GM12878 (cell line): ENCODE measurements around the gene DCUN1D3. TPM values are rescaled to one million over a fixed set of nuclear protein-coding genes. Genes with fewer than 3 reads are reported as not detected.

Experiments used
- ATAC-seq: fragments of 200-7000 bp; cut with Tn5 transposase; 3 replicates; pipeline ENCODE4 v1.9.1; 2020; ENCODE audit warnings: mild to moderate bottlenecking, moderate library complexity
- BruUV-seq: library from RNA; stranded (reverse); fragments of 400-500 nt; replicated peaks from 2 replicates; lab custom pipeline; 2021; lab: Mats Ljungman, UMichigan
- CTCF ChIA-PET: fragments of 300-600 bp; sonication (Branson Sonifier 250); formaldehyde crosslinking; extraction: SDS; loops from one replicate; lab custom pipeline; 2021; ENCODE audit warnings: inconsistent platforms; lab: Yijun Ruan, JAX
- POLR2A ChIA-PET: fragments of 350-600 bp; formaldehyde crosslinking; extraction: SDS; loops from one replicate; lab custom pipeline; 2021; ENCODE audit warnings: inconsistent platforms; lab: Charles Lee
- RAD21 ChIA-PET: fragments of 300-600 bp; sonication (Branson Sonifier 250); formaldehyde crosslinking; loops from one replicate; lab custom pipeline; 2023; ENCODE audit warnings: antibody characterized with exemption; ENCODE audit not compliant: unreplicated experiment; lab: Charles Lee
- SMC1A ChIA-PET: fragments of 300-600 bp; sonication (Branson Sonifier 250); formaldehyde crosslinking; loops from one replicate; lab custom pipeline; 2023; ENCODE audit not compliant: unreplicated experiment, uncharacterized antibody; lab: Charles Lee
- DNase-seq: peaks from one replicate; pipeline ENCODE4 v3.0.0-alpha.2; 2011; ENCODE audit warnings: low read depth, low spot score
- FAIRE-seq: peaks from 3 replicates; lab custom pipeline; 2011; peaks lifted over from hg19 to GRCh38; lab: Jason Lieb, UNC
- H2AFZ ChIP-seq: 2 replicates; pipeline ENCODE4 v1.6.0; 2011; ENCODE audit warnings: low read depth, low read length, control low read depth; ENCODE audit not compliant: control insufficient read depth
- H3K27ac ChIP-seq: 2 replicates; pipeline ENCODE4 v1.5.1; 2011; ENCODE audit warnings: control low read depth; ENCODE audit not compliant: control insufficient read depth, insufficient read depth
- H3K27me3 ChIP-seq, 2 experiments: replicated peaks in 1 of 2; 2 replicates each; pipeline versions ENCODE4 v1.6.0 to v1.6.1; 2011; ENCODE audit warnings: low read length in 1 of 2; ENCODE audit not compliant: control insufficient read depth in 2 of 2, insufficient read depth in 2 of 2
- H3K36me3 ChIP-seq, 2 experiments: 2 replicates each; pipeline ENCODE4 v1.5.1; 2011; ENCODE audit warnings: low read length in 1 of 2; ENCODE audit not compliant: control insufficient read depth in 2 of 2, insufficient read depth in 2 of 2
- H3K4me1 ChIP-seq: 2 replicates; pipeline ENCODE4 v1.6.1; 2011; ENCODE audit warnings: mild to moderate bottlenecking, low read length, moderate library complexity, mixed read lengths; ENCODE audit not compliant: control insufficient read depth, insufficient read depth
- H3K4me2 ChIP-seq: 2 replicates; pipeline ENCODE4 v1.6.0; 2011; ENCODE audit warnings: control low read depth; ENCODE audit not compliant: control insufficient read depth, insufficient read depth
- H3K4me3 ChIP-seq: fragments of 200-600 bp; sonication (generic); 2 replicates; pipeline ENCODE4 v1.5.1; 2016
- H3K79me2 ChIP-seq: 2 replicates; pipeline ENCODE4 v1.6.0; 2011; ENCODE audit warnings: low read length; ENCODE audit not compliant: control insufficient read depth, insufficient read depth
- H3K9ac ChIP-seq: 2 replicates; pipeline ENCODE4 v1.8.0; 2011; ENCODE audit warnings: low read length, control low read depth, mixed read lengths; ENCODE audit not compliant: control insufficient read depth, insufficient read depth
- H3K9me3 ChIP-seq: replicated peaks from 3 replicates; pipeline ENCODE4 v1.5.1; 2011; ENCODE audit warnings: mild to moderate bottlenecking, low read length; ENCODE audit not compliant: control insufficient read depth, insufficient read depth
- H4K20me1 ChIP-seq: 2 replicates; pipeline ENCODE4 v1.6.0; 2011; ENCODE audit not compliant: control insufficient read depth, insufficient read depth
- ASH2L ChIP-seq: fragments of 300-600, 200-600 bp; sonication (generic); IDR thresholded peaks from 2 replicates; pipeline ENCODE4 v1.6.1; 2017; ENCODE audit warnings: low read depth, mild to moderate bottlenecking, borderline replicate concordance
- BACH1 ChIP-seq: fragments of 450-650 bp; IDR thresholded peaks from 2 replicates; pipeline ENCODE4 v1.6.1; 2017; ENCODE audit warnings: mild to moderate bottlenecking, borderline replicate concordance
- CBX3 ChIP-seq: fragments of 200-600 bp; sonication (generic); IDR thresholded peaks from 2 replicates; pipeline ENCODE4 v1.6.1; 2016; ENCODE audit warnings: low read depth, borderline replicate concordance
- EGR1 ChIP-seq, 2 experiments: IDR thresholded peaks; 1 replicate in 1 of 2; 2 replicates in 1 of 2; pipeline ENCODE4 v1.6.1; 2011 to 2012; ENCODE audit warnings: low read depth in 2 of 2, low read length in 2 of 2, borderline replicate concordance in 1 of 2, mild to moderate bottlenecking in 1 of 2, moderate library complexity in 1 of 2
- EP300 ChIP-seq, 2 experiments: fragments of 150-350 bp in 1 of 2; IDR thresholded peaks; 2 replicates each; pipeline ENCODE4 v1.6.1; 2011 to 2012; ENCODE audit warnings: low read depth in 2 of 2, low read length in 2 of 2, borderline replicate concordance in 1 of 2, improper control_type of control experiment in 1 of 2, inconsistent platforms in 1 of 2; ENCODE audit not compliant: control insufficient read depth in 1 of 2
- ESRRA ChIP-seq: IDR thresholded peaks from 2 replicates; pipeline ENCODE4 v1.6.1; 2012; ENCODE audit warnings: mild to moderate bottlenecking, low read length, improper control_type of control experiment
- PAX8 ChIP-seq: fragments of 450-650 bp; IDR thresholded peaks from 2 replicates; pipeline ENCODE4 v1.6.1; 2017; ENCODE audit warnings: mild to moderate bottlenecking, moderate library complexity
- PML ChIP-seq: IDR thresholded peaks from 2 replicates; pipeline ENCODE4 v1.6.1; 2012; ENCODE audit warnings: low read length, inconsistent platforms
- RBBP5 ChIP-seq: fragments of 200-600 bp; sonication (generic); conservative IDR thresholded peaks from 2 replicates; pipeline ENCODE4 v1.6.1; 2016
- RELA ChIP-seq: fragments of 450-650 bp; IDR thresholded peaks from 2 replicates; pipeline ENCODE4 v1.8.0; 2014; ENCODE audit warnings: borderline replicate concordance; ENCODE audit not compliant: partially characterized antibody
- SP1 ChIP-seq: IDR thresholded peaks from one replicate; pipeline ENCODE4 v1.6.1; 2011; ENCODE audit warnings: low read depth, low read length
- SPI1 ChIP-seq: IDR thresholded peaks from 2 replicates; pipeline ENCODE4 v1.6.1; 2011; ENCODE audit warnings: low read depth, mild to moderate bottlenecking, low read length, moderate library complexity, borderline replicate concordance; ENCODE audit not compliant: insufficient read depth
- SREBF2 ChIP-seq: IDR thresholded peaks from 2 replicates; pipeline ENCODE4 v1.6.1; 2012; ENCODE audit warnings: mild to moderate bottlenecking, low read length
- SRF ChIP-seq, 2 experiments: IDR thresholded peaks; 2 replicates each; pipeline ENCODE4 v1.6.1; 2011; ENCODE audit warnings: low read depth in 2 of 2, low read length in 2 of 2, mild to moderate bottlenecking in 1 of 2, moderate library complexity in 1 of 2
- WRNIP1 ChIP-seq: IDR thresholded peaks from 2 replicates; pipeline ENCODE4 v1.6.1; 2011; ENCODE audit warnings: low read depth, low read length, improper control_type of control experiment, borderline replicate concordance
- ZNF274 ChIP-seq: IDR thresholded peaks from one replicate; pipeline ENCODE4 v1.8.0; 2011; ENCODE audit not compliant: insufficient read length, insufficient read depth
- ZNF384 ChIP-seq: IDR thresholded peaks from 2 replicates; pipeline ENCODE4 v1.6.1; 2012; ENCODE audit warnings: low read depth, mild to moderate bottlenecking, low read length, improper control_type of control experiment, borderline replicate concordance
- WGBS: methylation state at CpG from one replicate; pipeline ENCODE4 v1.1.6; 2016; ENCODE audit warnings: low lambda C conversion rate; ENCODE audit not compliant: insufficient replicate concordance, insufficient coverage; ENCODE audit errors: missing lambda C conversion rate; 5-methylcytosine and 5-hydroxymethylcytosine counted together
- in situ Hi-C: fragments of 300-500 bp; cut with MboI; formaldehyde crosslinking; loops from 9 replicates; pipeline ENCODE4 v1.14.3; 2018; ENCODE audit warnings: mixed read lengths
- intact Hi-C: fragments of 100-400 bp; cut with micrococcal nuclease; formaldehyde crosslinking; loops from one replicate; pipeline ENCODE4 v1.14.2; 2022; ENCODE audit not compliant: unreplicated experiment
- polyA plus RNA-seq, 11 experiments: library from polyadenylated mRNA; depleted of rRNA in 4 of 11; unstranded in 6 of 11; stranded (reverse) in 5 of 11; fragments of >200 nt; fragmentation: Nextera tagmentation in 4 of 11; fragmentation: Illumina TruSeq in 1 of 11; extraction: Ambion mirVana in 4 of 11; extraction: Trizol in 1 of 11; gene quantifications; 1 replicate in 1 of 11; 2 replicates in 10 of 11; pipeline versions ENCODE4 v1.2.1 to v1.2.3, GENCODE V29; 2011 to 2016; ENCODE audit warnings: inconsistent platforms in 2 of 11, missing spikeins in 2 of 11, low read depth in 1 of 11
- total RNA-seq, 4 experiments: library from RNA; depleted of rRNA in 3 of 4; stranded (reverse); fragments of >200 nt in 3 of 4; fragmentation: Illumina TruSeq in 1 of 4; extraction: Trizol in 1 of 4; gene quantifications; 2 replicates each; pipeline versions ENCODE4 v1.2.1 to v1.2.3, GENCODE V29; 2013 to 2021
- TF ChIP-seq, protein P1 (sequence below): fragments of 450-650 bp; IDR thresholded peaks from 2 replicates; pipeline ENCODE4 v1.6.1; 2017; ENCODE audit warnings: mild to moderate bottlenecking, low read depth, inconsistent platforms; ENCODE audit not compliant: poor library complexity, severe bottlenecking
- TF ChIP-seq, protein P2 (sequence below): fragments of 450-650 bp; conservative IDR thresholded peaks from 2 replicates; pipeline ENCODE4 v1.6.1; 2017; ENCODE audit warnings: mild to moderate bottlenecking, moderate library complexity

DCUN1D3 gene
- total and polyA plus RNA-seq, 10 of the 15 experiments (the other 5 are each of a cell fraction or from before 2014, with no cell fraction given), result 0.47 to 4.5 (median 1.9) TPM

DNA sequence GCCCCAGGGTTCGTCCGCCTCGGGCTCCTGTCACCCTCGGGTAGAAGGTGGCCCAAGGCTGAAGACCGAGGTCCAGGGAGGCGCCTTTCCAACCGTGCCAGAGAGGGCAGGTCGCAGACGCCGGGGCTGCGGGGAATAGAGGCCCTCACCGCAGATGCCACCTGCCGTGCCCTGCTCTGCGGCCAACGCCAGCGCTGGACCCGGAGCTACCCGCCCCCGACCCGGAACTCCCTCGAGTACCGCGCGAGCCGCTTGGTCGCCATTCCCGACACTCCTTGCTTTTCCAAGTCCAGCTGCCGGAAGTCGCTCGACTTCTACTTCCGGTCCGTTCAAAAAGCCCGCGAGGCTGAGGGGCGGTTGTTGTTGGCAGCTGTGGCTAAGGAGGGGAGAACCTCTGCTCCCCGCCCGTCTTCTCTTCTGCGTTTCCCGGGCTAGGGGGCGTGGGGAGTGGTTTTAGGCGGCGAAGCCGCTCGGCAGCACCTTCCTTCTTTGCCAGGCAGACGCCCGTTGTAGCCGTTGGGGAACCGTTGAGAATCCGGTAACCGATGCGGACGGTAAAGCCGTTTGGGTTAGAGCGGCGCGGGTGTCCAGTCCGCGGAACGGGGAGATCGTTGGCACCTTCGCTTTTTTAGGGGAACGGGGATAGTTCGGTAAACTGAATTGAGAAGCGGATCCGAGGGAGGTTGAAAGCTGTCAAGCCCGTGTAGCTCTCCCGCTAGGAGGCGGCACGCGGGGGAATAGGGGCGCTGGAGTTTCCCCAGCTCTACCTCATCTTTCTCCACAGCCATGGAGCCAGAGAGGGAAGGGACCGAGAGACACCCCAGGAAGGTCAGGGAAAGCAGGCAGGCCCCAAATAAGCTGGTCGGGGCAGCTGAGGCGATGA, 93.7 kb downstream of the DCUN1D3 start, which contains the start of the genes ERI2 and REXO5:
TSS of gene ERI2 (minus strand) at position 305 of the 883 bp plus-strand sequence. CDS start at position 263, 42 bp downstream.
TSS of gene REXO5 (plus strand) at position 360 of the 883 bp plus-strand sequence. CDS start at position 787, 427 bp downstream.
- peak within 1 kb of the TSS; percentile 85 for H3K4me2 ChIP-seq
- no peaks in the 10 kb centered on the region for H3K36me3 ChIP-seq
- RAD21 ChIA-PET, result interaction anchor here (0.7 to 1.8 kb wide), 6 partner anchors 37 to 785 kb away, joined by 3 to 11 read pairs (median 4); partner anchors contain the start of genes DCUN1D3 and LYRM1
- intact Hi-C loops (loop anchor here (2.0 to 5.0 kb wide), 3 partner anchors 41 to 94 kb away; partner anchors contain the start of genes DCUN1D3, LYRM1 and THUMPD1), in situ Hi-C loops (no loop called here)
- peak within 1 kb of the TSS; percentile 99 for H3K9ac ChIP-seq
- peak; percentile 92 for ATAC-seq
- CTCF ChIA-PET, result interaction anchor here (0.6 to 1.7 kb wide), 14 partner anchors 9 to 277 kb away, joined by 3 to 13 read pairs (median 4); partner anchors contain the start of genes DCUN1D3 and LYRM1
- peak within 1 kb of the TSS; percentile 95 for H2AFZ ChIP-seq
- H3K27me3 ChIP-seq, result no peaks in the 10 kb centered on the region
- FAIRE-seq, result peak; percentile 84
- no peaks in the 10 kb centered on the region for H3K9me3 ChIP-seq
- SMC1A ChIA-PET, result interaction anchor here (0.7 to 1.6 kb wide), 9 partner anchors 10 to 278 kb away, joined by 3 to 7 read pairs (median 3); partner anchors contain the start of gene THUMPD1
- H3K4me1 ChIP-seq, result peaks cover 7% of the 10 kb centered on the region
- peak within 1 kb of the TSS; percentile 94 for H3K27ac ChIP-seq
- H3K4me3 ChIP-seq, result peak within 1 kb of the TSS; percentile 88
- under 1% methylated on average over 74 of the region's 74 CpGs for WGBS
- POLR2A ChIA-PET, result interaction anchor here (1.0 to 1.7 kb wide), 4 partner anchors 10 to 137 kb away, joined by 3 to 6 read pairs (median 4); no protein-coding TSS in a partner anchor
- H4K20me1 ChIP-seq, result no peaks in the 10 kb centered on the region
- H3K79me2 ChIP-seq, result peaks cover 17% of the 10 kb centered on the region
- TSS peak; percentile 96 for BruUV-seq
- DNase-seq, result peak; percentile 59
- TF ChIP-seq SREBF2 (peak; percentile 56; the same call in 1 of the 2 replicates), PAX8 (no peak), SP1 (no peak), RELA (peak; percentile 11), ZNF274 (no peak), CBX3 (no peak), ASH2L (no peak), WRNIP1 (no peak), EP300 (IDR thresholded peaks at IDR 0.05; ENCODE audit: borderline replicate concordance in 1 of 2, control insufficient read depth in 1 of 2, low read depth in 2 of 2, low read length in 2 of 2) (no peak), BACH1 (no peak), ZNF384 (no peak), EGR1 (IDR thresholded peaks at IDR 0.05; ENCODE audit: borderline replicate concordance in 1 of 2, low read depth in 2 of 2, low read length in 2 of 2) (no peak), RBBP5 (no peak), PML (0 out of 2 replicates have a peak, but pooled peaks have one; percentile 51), SPI1 (no peak), ESRRA (no peak), SRF (IDR thresholded peaks at IDR 0.05; ENCODE audit: low read depth in 2 of 2, low read length in 2 of 2) (no peak)
- TF ChIP-seq, protein P1, sequence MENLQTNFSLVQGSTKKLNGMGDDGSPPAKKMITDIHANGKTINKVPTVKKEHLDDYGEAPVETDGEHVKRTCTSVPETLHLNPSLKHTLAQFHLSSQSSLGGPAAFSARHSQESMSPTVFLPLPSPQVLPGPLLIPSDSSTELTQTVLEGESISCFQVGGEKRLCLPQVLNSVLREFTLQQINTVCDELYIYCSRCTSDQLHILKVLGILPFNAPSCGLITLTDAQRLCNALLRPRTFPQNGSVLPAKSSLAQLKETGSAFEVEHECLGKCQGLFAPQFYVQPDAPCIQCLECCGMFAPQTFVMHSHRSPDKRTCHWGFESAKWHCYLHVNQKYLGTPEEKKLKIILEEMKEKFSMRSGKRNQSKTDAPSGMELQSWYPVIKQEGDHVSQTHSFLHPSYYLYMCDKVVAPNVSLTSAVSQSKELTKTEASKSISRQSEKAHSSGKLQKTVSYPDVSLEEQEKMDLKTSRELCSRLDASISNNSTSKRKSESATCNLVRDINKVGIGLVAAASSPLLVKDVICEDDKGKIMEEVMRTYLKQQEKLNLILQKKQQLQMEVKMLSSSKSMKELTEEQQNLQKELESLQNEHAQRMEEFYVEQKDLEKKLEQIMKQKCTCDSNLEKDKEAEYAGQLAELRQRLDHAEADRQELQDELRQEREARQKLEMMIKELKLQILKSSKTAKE, result no peak
- TF ChIP-seq, protein P2, sequence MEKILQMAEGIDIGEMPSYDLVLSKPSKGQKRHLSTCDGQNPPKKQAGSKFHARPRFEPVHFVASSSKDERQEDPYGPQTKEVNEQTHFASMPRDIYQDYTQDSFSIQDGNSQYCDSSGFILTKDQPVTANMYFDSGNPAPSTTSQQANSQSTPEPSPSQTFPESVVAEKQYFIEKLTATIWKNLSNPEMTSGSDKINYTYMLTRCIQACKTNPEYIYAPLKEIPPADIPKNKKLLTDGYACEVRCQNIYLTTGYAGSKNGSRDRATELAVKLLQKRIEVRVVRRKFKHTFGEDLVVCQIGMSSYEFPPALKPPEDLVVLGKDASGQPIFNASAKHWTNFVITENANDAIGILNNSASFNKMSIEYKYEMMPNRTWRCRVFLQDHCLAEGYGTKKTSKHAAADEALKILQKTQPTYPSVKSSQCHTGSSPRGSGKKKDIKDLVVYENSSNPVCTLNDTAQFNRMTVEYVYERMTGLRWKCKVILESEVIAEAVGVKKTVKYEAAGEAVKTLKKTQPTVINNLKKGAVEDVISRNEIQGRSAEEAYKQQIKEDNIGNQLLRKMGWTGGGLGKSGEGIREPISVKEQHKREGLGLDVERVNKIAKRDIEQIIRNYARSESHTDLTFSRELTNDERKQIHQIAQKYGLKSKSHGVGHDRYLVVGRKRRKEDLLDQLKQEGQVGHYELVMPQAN, result peak; percentile 99
